HepG2 (cell line): Measurements from ENCODE around the gene EGFLAM. TPM values are rescaled to one million over a fixed set of nuclear protein-coding genes. Genes with fewer than 3 reads are reported as not detected.

Experiments used
- ATAC-seq: fragments of 200-7000 bp; cut with Tn5 transposase; 3 replicates; pipeline ENCODE4 v1.9.1; 2020; ENCODE audit warnings: mild to moderate bottlenecking, moderate library complexity
- BruUV-seq: library from RNA; stranded (reverse); fragments of 400-500 nt; replicated peaks from 2 replicates; lab custom pipeline; 2021; lab: Mats Ljungman, UMichigan
- CTCF ChIA-PET: fragments of 300-600 bp; formaldehyde crosslinking; extraction: SDS; loops from one replicate; lab custom pipeline; 2021; ENCODE audit warnings: low total read pairs, inconsistent platforms, low intra/inter-chr PET ratio; lab: Yijun Ruan, JAX
- POLR2A ChIA-PET: fragments of 350-600 bp; sonication (Branson Sonifier 250); formaldehyde crosslinking; loops from one replicate; lab custom pipeline; 2020; ENCODE audit warnings: antibody characterized with exemption, inconsistent platforms; lab: Yijun Ruan, JAX
- DNase-seq: peaks from one replicate; pipeline ENCODE4 v3.0.0-alpha.2; 2015; ENCODE audit warnings: low spot score
- FAIRE-seq: peaks from 3 replicates; lab custom pipeline; 2011; peaks lifted over from hg19 to GRCh38; lab: Jason Lieb, UNC
- H2AFZ ChIP-seq: one replicate; pipeline ENCODE4 v1.6.1; 2011; ENCODE audit warnings: low read length, inconsistent platforms
- H3K27ac ChIP-seq: fragments of 300-600 bp; 3 replicates; pipeline ENCODE4 v1.8.0; 2011; ENCODE audit warnings: mixed run types, mild to moderate bottlenecking, mixed read lengths, low read length, inconsistent platforms; ENCODE audit not compliant: insufficient read depth; ENCODE audit errors: extremely low read length
- H3K27me3 ChIP-seq, 2 experiments: fragments of 200-600 bp in 1 of 2; 2 replicates in 1 of 2; 3 replicates in 1 of 2; pipeline versions ENCODE4 v1.6.0 to v1.8.0; 2011; ENCODE audit warnings: low read length in 2 of 2, mild to moderate bottlenecking in 2 of 2, moderate library complexity in 2 of 2, inconsistent platforms in 1 of 2; ENCODE audit not compliant: insufficient read depth in 2 of 2, control insufficient read depth in 1 of 2
- H3K36me3 ChIP-seq, 2 experiments: fragments of 200-600 bp in 1 of 2; replicated peaks in 1 of 2; 2 replicates in 1 of 2; 3 replicates in 1 of 2; pipeline versions ENCODE4 v1.5.1 to v1.8.0; 2011; ENCODE audit warnings: low read length in 2 of 2, inconsistent platforms in 1 of 2; ENCODE audit not compliant: insufficient read depth in 2 of 2, control insufficient read depth in 1 of 2
- H3K4me1 ChIP-seq: 2 replicates; pipeline ENCODE4 v1.5.1; 2012; ENCODE audit warnings: low read length, inconsistent platforms; ENCODE audit not compliant: insufficient read depth
- H3K4me2 ChIP-seq: 2 replicates; pipeline ENCODE4 v1.6.0; 2011; ENCODE audit warnings: low read depth, low read length, inconsistent platforms
- H3K4me3 ChIP-seq, 3 experiments: fragments of 200-600 bp in 1 of 3; sonication (generic), shearing (Covaris generic) in 1 of 3; replicated peaks in 1 of 3; 2 replicates each; pipeline ENCODE4 v1.5.1; 2011 to 2016; ENCODE audit warnings: low read length in 3 of 3, inconsistent platforms in 2 of 3, low read depth in 2 of 3, mild to moderate bottlenecking in 2 of 3, control low read depth in 1 of 3, mixed read lengths in 1 of 3; ENCODE audit not compliant: insufficient read depth in 1 of 3
- H3K79me2 ChIP-seq: one replicate; pipeline ENCODE4 v1.6.1; 2011; ENCODE audit warnings: low read length, inconsistent platforms; ENCODE audit not compliant: insufficient read depth
- H3K9ac ChIP-seq: 2 replicates; pipeline ENCODE4 v1.6.0; 2011; ENCODE audit warnings: mild to moderate bottlenecking, low read depth, low read length, inconsistent platforms; ENCODE audit not compliant: insufficient read depth
- H3K9me3 ChIP-seq: 2 replicates; pipeline ENCODE4 v1.5.1; 2012; ENCODE audit warnings: mild to moderate bottlenecking, low read length
- H4K20me1 ChIP-seq: 2 replicates; pipeline ENCODE4 v1.6.0; 2011; ENCODE audit warnings: inconsistent platforms, mild to moderate bottlenecking, low read length, moderate library complexity; ENCODE audit not compliant: insufficient read depth
- BORCS8-MEF2B ChIP-seq: sonication (generic); formaldehyde crosslinking; IDR thresholded peaks from 2 replicates; pipeline ENCODE4 v1.8.0; 2022; ENCODE audit warnings: mild to moderate bottlenecking, missing genetic modification reagents
- BRCA1 ChIP-seq: sonication (generic); formaldehyde crosslinking; IDR thresholded peaks from 2 replicates; pipeline ENCODE4 v1.4.0; 2020; ENCODE audit warnings: missing genetic modification reagents
- GZF1 ChIP-seq: sonication (generic); formaldehyde crosslinking; IDR thresholded peaks from 2 replicates; pipeline ENCODE4 v1.5.1; 2020; ENCODE audit warnings: mild to moderate bottlenecking, missing genetic modification reagents
- HES4 ChIP-seq: sonication (generic); formaldehyde crosslinking; IDR thresholded peaks from 2 replicates; pipeline ENCODE4 v1.9.0; 2021; ENCODE audit warnings: mild to moderate bottlenecking, missing genetic modification reagents, borderline replicate concordance
- MBNL3 ChIP-seq: fragments of 250-450 bp; sonication (Bioruptor Pico); conservative IDR thresholded peaks from 2 replicates; pipeline ENCODE4 v1.8.0; 2022; ENCODE audit warnings: mild to moderate bottlenecking, inconsistent platforms
- PHB2 ChIP-seq: fragments of 450-650 bp; IDR thresholded peaks from 2 replicates; pipeline ENCODE4 v1.6.1; 2018; ENCODE audit not compliant: partially characterized antibody
- POGZ ChIP-seq: sonication (generic); formaldehyde crosslinking; IDR thresholded peaks from 2 replicates; pipeline ENCODE4 v1.4.0; 2020; ENCODE audit warnings: mild to moderate bottlenecking, missing genetic modification reagents
- SIN3B ChIP-seq: fragments of 150-350 bp; IDR thresholded peaks from 2 replicates; pipeline ENCODE4 v1.6.1; 2014; ENCODE audit warnings: low read length
- SUZ12 ChIP-seq: fragments of 150-350 bp; IDR thresholded peaks from 2 replicates; pipeline ENCODE4 v1.6.1; 2014; ENCODE audit warnings: low read depth, low read length
- TEAD2 ChIP-seq: sonication (generic); formaldehyde crosslinking; IDR thresholded peaks from 2 replicates; pipeline ENCODE4 v1.9.0; 2021; ENCODE audit warnings: missing genetic modification reagents
- ZFP62 ChIP-seq: sonication (generic); formaldehyde crosslinking; IDR thresholded peaks from 2 replicates; pipeline ENCODE4 v1.4.0; 2020; ENCODE audit warnings: missing genetic modification reagents
- ZNF205 ChIP-seq: IDR thresholded peaks from 2 replicates; pipeline ENCODE4 v1.6.1; 2018; ENCODE audit warnings: missing biosample characterization, missing genetic modification reagents
- ZNF350 ChIP-seq: sonication (generic); formaldehyde crosslinking; IDR thresholded peaks from 2 replicates; pipeline ENCODE4 v1.4.0; 2020; ENCODE audit warnings: mild to moderate bottlenecking, low read depth, missing genetic modification reagents, borderline replicate concordance
- ZNF589 ChIP-seq: sonication (generic); formaldehyde crosslinking; conservative IDR thresholded peaks from 2 replicates; pipeline ENCODE4 v1.8.0; 2022; ENCODE audit warnings: mild to moderate bottlenecking, moderate library complexity, missing genetic modification reagents
- ZNF605 ChIP-seq: sonication (generic); formaldehyde crosslinking; IDR thresholded peaks from 2 replicates; pipeline ENCODE4 v1.8.0; 2022; ENCODE audit warnings: mild to moderate bottlenecking, missing genetic modification reagents
- ZNF607 ChIP-seq: sonication (generic); formaldehyde crosslinking; IDR thresholded peaks from 2 replicates; pipeline ENCODE4 v1.5.1; 2020; ENCODE audit warnings: missing genetic modification reagents, mild to moderate bottlenecking, borderline replicate concordance
- ZNF792 ChIP-seq: IDR thresholded peaks from 2 replicates; pipeline ENCODE4 v1.6.1; 2016
- WGBS: methylation state at CpG from one replicate; pipeline ENCODE4 v1.1.6; 2017; ENCODE audit warnings: low lambda C conversion rate; 5-methylcytosine and 5-hydroxymethylcytosine counted together
- in situ Hi-C: cut with HindIII; loops from 2 replicates; pipeline ENCODE4 v1.10.0; 2017; ENCODE audit warnings: low pct_unique_long_range_greater_than_20kb; ENCODE audit not compliant: extremely low pct_ligation_motif_present
- intact Hi-C: fragments of 100-400 bp; cut with micrococcal nuclease; formaldehyde crosslinking; loops from one replicate; pipeline ENCODE4 v1.10.0; 2022; ENCODE audit not compliant: unreplicated experiment
- polyA plus RNA-seq, 8 experiments: library from polyadenylated mRNA; depleted of rRNA in 3 of 8; stranded (reverse) in 7 of 8; unstranded in 1 of 8; fragments of >200 nt; fragmentation: Illumina TruSeq in 4 of 8; extraction: Trizol in 4 of 8; gene quantifications; 2 replicates each; pipeline versions ENCODE4 v1.2.1 to v1.2.3, GENCODE V29; 2011 to 2016; ENCODE audit warnings: low read depth in 4 of 8, missing spikeins in 1 of 8, mixed read lengths in 1 of 8; ENCODE audit not compliant: insufficient read depth in 1 of 8
- total RNA-seq, 5 experiments: library from RNA; depleted of rRNA; stranded (reverse); fragments of >200 nt; fragmentation: Illumina TruSeq; extraction: Trizol; gene quantifications; 2 replicates each; pipeline ENCODE4 v1.2.3, GENCODE V29; 2016; ENCODE audit warnings: low read depth in 1 of 5
- TF ChIP-seq, protein P1 (sequence below): sonication (generic); formaldehyde crosslinking; IDR thresholded peaks from 2 replicates; pipeline ENCODE4 v1.5.0; 2020; ENCODE audit warnings: mild to moderate bottlenecking, missing genetic modification reagents
- TF ChIP-seq, protein P2 (sequence below): fragments of 450-650 bp; IDR thresholded peaks from 2 replicates; pipeline ENCODE4 v1.6.1; 2017; ENCODE audit warnings: mild to moderate bottlenecking

EGFLAM gene
- total and polyA plus RNA-seq, 2 of the 13 experiments (the other 11 are each of a cell fraction or from before 2014, with no cell fraction given), result not detected

DNA sequence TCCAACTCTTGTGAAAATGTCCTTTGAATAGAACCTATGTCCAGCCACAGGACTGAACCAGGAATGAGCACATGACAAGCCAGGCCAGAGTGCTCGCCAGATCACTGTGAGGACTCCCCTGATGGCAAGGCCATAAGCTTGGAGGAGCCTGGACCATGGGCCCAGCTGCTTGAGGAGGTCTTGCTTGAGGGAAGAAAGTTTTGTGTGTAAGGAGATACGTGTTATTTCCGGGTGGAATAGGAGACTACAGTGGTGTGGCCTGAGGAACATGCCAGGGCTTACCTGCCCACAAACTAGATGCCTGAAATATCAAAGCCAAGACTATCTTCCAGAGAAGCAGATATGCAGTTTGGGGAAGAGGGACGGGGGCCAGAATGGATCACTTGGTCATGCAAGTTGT is 213.3 kb downstream of the EGFLAM start:
- TF ChIP-seq BRCA1, result no peak
- no peak for TF ChIP-seq ZNF589 (CRISPR knock-in tag)
- no peak for TF ChIP-seq ZNF792 (CRISPR knock-in tag)
- TF ChIP-seq, protein P1, sequence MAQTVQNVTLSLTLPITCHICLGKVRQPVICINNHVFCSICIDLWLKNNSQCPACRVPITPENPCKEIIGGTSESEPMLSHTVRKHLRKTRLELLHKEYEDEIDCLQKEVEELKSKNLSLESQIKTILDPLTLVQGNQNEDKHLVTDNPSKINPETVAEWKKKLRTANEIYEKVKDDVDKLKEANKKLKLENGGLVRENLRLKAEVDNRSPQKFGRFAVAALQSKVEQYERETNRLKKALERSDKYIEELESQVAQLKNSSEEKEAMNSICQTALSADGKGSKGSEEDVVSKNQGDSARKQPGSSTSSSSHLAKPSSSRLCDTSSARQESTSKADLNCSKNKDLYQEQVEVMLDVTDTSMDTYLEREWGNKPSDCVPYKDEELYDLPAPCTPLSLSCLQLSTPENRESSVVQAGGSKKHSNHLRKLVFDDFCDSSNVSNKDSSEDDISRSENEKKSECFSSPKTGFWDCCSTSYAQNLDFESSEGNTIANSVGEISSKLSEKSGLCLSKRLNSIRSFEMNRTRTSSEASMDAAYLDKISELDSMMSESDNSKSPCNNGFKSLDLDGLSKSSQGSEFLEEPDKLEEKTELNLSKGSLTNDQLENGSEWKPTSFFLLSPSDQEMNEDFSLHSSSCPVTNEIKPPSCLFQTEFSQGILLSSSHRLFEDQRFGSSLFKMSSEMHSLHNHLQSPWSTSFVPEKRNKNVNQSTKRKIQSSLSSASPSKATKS, result no peak
- TF ChIP-seq HES4 (CRISPR knock-in tag), result no peak
- no peak for TF ChIP-seq SUZ12
- no peak for TF ChIP-seq BORCS8-MEF2B
- no peak for TF ChIP-seq SIN3B
- TF ChIP-seq POGZ (CRISPR knock-in tag), result no peak
- TF ChIP-seq, protein P2, sequence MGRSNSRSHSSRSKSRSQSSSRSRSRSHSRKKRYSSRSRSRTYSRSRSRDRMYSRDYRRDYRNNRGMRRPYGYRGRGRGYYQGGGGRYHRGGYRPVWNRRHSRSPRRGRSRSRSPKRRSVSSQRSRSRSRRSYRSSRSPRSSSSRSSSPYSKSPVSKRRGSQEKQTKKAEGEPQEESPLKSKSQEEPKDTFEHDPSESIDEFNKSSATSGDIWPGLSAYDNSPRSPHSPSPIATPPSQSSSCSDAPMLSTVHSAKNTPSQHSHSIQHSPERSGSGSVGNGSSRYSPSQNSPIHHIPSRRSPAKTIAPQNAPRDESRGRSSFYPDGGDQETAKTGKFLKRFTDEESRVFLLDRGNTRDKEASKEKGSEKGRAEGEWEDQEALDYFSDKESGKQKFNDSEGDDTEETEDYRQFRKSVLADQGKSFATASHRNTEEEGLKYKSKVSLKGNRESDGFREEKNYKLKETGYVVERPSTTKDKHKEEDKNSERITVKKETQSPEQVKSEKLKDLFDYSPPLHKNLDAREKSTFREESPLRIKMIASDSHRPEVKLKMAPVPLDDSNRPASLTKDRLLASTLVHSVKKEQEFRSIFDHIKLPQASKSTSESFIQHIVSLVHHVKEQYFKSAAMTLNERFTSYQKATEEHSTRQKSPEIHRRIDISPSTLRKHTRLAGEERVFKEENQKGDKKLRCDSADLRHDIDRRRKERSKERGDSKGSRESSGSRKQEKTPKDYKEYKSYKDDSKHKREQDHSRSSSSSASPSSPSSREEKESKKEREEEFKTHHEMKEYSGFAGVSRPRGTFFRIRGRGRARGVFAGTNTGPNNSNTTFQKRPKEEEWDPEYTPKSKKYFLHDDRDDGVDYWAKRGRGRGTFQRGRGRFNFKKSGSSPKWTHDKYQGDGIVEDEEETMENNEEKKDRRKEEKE, result no peak
- TF ChIP-seq ZNF607 (CRISPR knock-in tag), result no peak
- no peak for TF ChIP-seq ZFP62
- TF ChIP-seq MBNL3, result no peak
- TF ChIP-seq ZNF605 (CRISPR knock-in tag), result no peak
- TF ChIP-seq ZNF350 (CRISPR knock-in tag), result no peak
- no peak for TF ChIP-seq PHB2
- no peak for TF ChIP-seq TEAD2 (CRISPR knock-in tag)
- TF ChIP-seq GZF1, result no peak
- no peak for TF ChIP-seq ZNF205
- ChIA-PET POLR2A (no interaction called here), CTCF (no interaction called here)
- H3K4me1 ChIP-seq, result peaks cover 29% of the 10 kb centered on the region
- H3K36me3 ChIP-seq, result no peaks in the 10 kb centered on the region
- no peak overlapping the region for H3K9ac ChIP-seq
- no TSS peak for BruUV-seq
- no peak for DNase-seq
- H3K79me2 ChIP-seq, result no peaks in the 10 kb centered on the region
- WGBS, result 19% methylated on average over 4 of the region's 4 CpGs
- ATAC-seq, result no peak
- no peak overlapping the region for H2AFZ ChIP-seq
- intact Hi-C loops (no loop called here), in situ Hi-C loops (no loop called here)
- no peak overlapping the region for H3K4me3 ChIP-seq
- no peak overlapping the region for H3K4me2 ChIP-seq
- no peaks in the 10 kb centered on the region for H3K9me3 ChIP-seq
- H3K27ac ChIP-seq, result no peak overlapping the region
- peaks cover 0 to 1% of the 10 kb centered on the region in 2 experiments; a peak in 1 of 5 replicates for H3K27me3 ChIP-seq
- FAIRE-seq, result no peak
- no peaks in the 10 kb centered on the region for H4K20me1 ChIP-seq
